HG02759 (cell line): ENCODE measurements around the gene P4HA2.
"Not testable (repeated sequence)": the region's sequence is repeated elsewhere in the genome, so short reads cannot be mapped to it uniquely, and the experiment has no call there.

Experiments
- ATAC-seq: cut with Tn5 transposase; IDR thresholded peaks from one replicate; pipeline ENCODE4 v1.9.1; 2021; ENCODE audit warnings: mild to moderate bottlenecking, moderate library complexity; ENCODE audit not compliant: unreplicated experiment

P4HA2 gene

DNA sequence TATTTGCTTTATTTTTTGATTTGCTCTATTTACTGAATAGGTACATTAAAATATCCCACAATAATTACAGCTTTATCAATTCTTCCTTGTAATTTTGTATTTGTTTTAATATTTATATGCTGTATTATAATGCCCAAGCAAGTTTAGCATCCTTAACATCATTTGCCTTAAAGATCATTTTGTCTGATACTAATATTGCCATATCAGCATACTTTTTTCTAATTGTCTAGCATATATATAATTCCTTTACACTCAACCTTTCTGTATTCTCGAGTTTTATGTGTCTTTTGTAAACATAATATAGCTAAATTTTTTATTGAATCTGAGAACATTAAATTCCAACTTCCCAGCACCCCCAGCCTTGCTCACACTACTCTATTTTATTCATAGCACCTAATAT is 64.7 kb downstream of the P4HA2 start:
- no peak for ATAC-seq

DNA sequence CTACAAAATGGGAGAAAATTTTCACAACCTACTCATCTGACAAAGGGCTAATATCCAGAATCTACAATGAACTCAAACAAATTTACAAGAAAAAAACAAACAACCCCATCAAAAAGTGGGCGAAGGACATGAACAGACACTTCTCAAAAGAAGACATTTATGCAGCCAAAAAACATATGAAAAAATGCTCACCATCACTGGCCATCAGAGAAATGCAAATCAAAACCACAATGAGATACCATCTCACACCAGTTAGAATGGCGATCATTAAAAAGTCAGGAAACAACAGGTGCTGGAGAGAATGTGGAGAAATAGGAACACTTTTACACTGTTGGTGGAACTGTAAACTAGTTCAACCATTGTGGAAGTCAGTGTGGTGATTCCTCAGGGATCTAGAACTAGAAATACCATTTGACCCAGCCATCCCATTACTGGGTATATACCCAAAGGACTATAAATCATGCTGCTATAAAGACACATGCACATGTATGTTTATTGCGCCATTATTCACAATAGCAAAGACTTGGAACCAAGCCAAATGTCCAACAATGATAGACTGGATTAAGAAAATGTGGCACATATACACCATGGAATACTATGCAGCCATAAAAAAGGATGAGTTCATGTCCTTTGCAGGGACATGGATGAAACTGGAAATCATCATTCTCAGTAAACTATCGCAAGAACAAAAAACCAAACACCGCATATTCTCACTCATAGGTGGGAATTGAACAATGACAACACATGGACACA is 65.9 kb downstream of the P4HA2 start:
- not testable (repeated sequence) for ATAC-seq

DNA sequence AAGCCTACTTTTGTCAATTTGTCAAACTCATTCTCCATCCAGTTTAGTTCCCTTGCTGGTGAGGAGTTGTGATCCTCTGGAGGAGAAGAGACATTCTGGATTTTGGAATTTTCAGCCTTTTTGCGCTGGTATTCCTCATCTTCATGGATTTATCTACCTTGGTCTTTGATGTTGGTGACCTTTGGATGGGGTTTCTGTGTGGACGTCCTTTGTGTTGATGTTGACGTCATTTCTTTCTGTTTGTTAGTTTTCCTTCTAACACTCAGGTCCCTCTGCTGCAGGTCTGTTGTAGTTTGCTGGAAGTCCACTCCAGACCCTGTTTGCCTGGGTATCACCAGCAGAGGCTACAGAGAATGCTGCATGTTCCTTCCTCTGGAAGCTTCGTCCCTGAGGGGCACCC is 71.2 kb downstream of the P4HA2 start:
- no peak for ATAC-seq

- no peak for ATAC-seq
Measured at GRCh38 chr5:132150565-132150964, 77.1 kb downstream of the P4HA2 start.

DNA sequence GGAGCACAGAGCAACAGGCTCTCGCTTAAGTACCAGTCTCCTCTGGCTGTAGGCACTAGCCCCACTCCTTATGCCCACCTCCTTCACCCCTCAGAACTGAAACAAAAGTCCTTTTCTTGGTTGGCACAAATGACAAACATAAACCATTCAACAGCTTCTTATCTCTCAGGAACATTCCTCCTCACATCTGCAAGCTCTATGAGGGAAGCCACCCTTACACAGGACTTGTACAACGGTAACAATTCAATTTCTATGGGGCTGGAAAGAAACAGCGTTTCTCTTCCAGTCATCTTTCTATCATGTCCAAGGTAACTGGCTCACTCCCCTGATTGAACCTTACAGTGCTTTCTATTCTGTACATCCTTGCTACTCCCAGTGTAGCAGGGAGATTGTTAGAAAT is 80.0 kb downstream of the P4HA2 start:
- no peak for ATAC-seq

- ATAC-seq: not testable (repeated sequence)
Measured at GRCh38 chr5:132145326-132145725, 82.3 kb downstream of the P4HA2 start.

DNA sequence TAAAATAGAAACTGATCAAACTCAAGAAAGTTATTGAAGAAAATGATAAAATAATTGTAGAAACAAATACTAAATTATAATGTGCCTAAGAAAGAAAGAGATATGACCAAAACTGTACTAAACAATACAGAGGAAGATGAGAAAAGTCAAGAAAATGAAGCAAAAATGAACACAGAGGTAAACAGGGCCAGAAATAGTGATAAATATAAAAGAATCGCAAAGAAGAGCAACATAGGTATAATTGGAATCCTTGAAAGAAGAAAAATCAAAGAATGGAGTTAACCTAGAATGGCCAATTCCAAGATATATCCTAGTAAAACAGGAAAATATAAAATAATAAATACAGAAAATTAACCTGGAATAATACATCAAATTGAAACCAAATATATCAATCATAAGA is 84.5 kb downstream of the P4HA2 start:
- ATAC-seq: no peak

DNA sequence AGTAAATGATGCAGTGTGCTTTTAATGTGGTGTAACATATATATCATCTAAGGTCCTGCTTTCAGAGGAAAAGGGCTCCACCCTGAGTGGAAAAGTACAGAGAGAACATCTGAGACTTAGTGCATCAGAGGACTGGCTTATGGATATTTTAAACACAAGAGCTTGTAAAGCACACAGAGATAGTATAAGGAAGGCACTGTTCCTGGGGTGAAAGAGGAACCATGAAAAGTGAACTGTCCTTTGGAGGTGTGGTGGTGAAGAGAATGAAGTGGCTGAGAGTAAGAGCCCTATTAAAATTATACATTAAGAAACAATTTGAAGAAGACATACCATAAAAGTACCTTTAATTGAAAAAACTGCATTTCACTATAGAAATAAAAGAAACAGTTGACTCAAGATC is 85.2 kb downstream of the P4HA2 start:
- ATAC-seq: no peak
